Left ventricle myocardium inferior (tissue), 1 donor: ENCODE results near the gene SLC9A8. TPM values are rescaled to one million over a fixed set of nuclear protein-coding genes. Genes with fewer than 3 reads are reported as not detected.

Experiments used
- DNase-seq: peaks from one replicate; pipeline ENCODE4 v3.0.0-alpha.2; 2020
- H3K27ac ChIP-seq: fragments of 200-600 bp; replicated peaks from 2 replicates; pipeline ENCODE4 v1.8.0; 2021
- H3K27me3 ChIP-seq: fragments of 200-600 bp; 2 replicates; pipeline ENCODE4 v1.8.0; 2021; ENCODE audit warnings: low read depth
- H3K36me3 ChIP-seq: fragments of 200-600 bp; 2 replicates; pipeline ENCODE4 v1.8.0; 2021
- H3K4me1 ChIP-seq: fragments of 200-600 bp; 2 replicates; pipeline ENCODE4 v1.8.0; 2021
- H3K4me3 ChIP-seq: fragments of 200-600 bp; 2 replicates; pipeline ENCODE4 v1.8.0; 2021; ENCODE audit warnings: mild to moderate bottlenecking, moderate library complexity
- H3K9me3 ChIP-seq: fragments of 200-600 bp; replicated peaks from 2 replicates; pipeline ENCODE4 v1.8.0; 2021
- CTCF ChIP-seq: fragments of 200-600 bp; IDR thresholded peaks from 2 replicates; pipeline ENCODE4 v1.8.0; 2021; ENCODE audit warnings: antibody characterized with exemption, mild to moderate bottlenecking, borderline replicate concordance
- intact Hi-C: fragments of 100-400 bp; cut with micrococcal nuclease; formaldehyde crosslinking; loops from one replicate; pipeline ENCODE4 v1.11.0; 2022
- total RNA-seq: library from RNA; stranded (reverse); fragmentation: NEBNext Ultra II Directional; extraction: Animal tissue kit (Norgen Biotek cat#: 25700); gene quantifications from one replicate; pipeline ENCODE4 v1.2.1, GENCODE V29; 2021
- donor health status: DM: no; HTN: yes; CAD: no; lungs with severe emphysema.

SLC9A8 gene
- total RNA-seq, 1 donor from 2014 or later = 4.6 TPM

GRCh38 chr20:49941456-49941855 is 128.8 kb downstream of the SLC9A8 start:
- Histone ChIP-seq H3K36me3 (peaks cover 50% of the 10 kb centered on the region), H3K4me3 (no peak overlapping the region), H3K27me3 (no peaks in the 10 kb centered on the region), H3K9me3 (no peaks in the 10 kb centered on the region), H3K27ac (no peak overlapping the region), H3K4me1 (peaks cover 73% of the 10 kb centered on the region)
- no peak for DNase-seq
- intact Hi-C loops = no loop called here
- TF ChIP-seq CTCF = no peak

Other genes with a start within 250 kb of the SLC9A8 start
- gene PTGIS, start 244.7 kb upstream of the SLC9A8 start, total RNA-seq = 26.3 TPM
- gene B4GALT5, start 99.0 kb upstream of the SLC9A8 start, total RNA-seq = 31.0 TPM
- gene SPATA2, start 102.7 kb downstream of the SLC9A8 start, total RNA-seq = 7.6 TPM
- gene RNF114, start 123.6 kb downstream of the SLC9A8 start, total RNA-seq = 50.8 TPM
- gene SNAI1, start 170.2 kb downstream of the SLC9A8 start, total RNA-seq = 0.69 TPM